AG10803 (cell line): Measurements from ENCODE around the gene KCNA10.

Source experiments
- DNase-seq: peaks from one replicate; pipeline ENCODE4 v3.0.0; 2010; ENCODE audit warnings: low read depth
- H3K4me3 ChIP-seq: 2 replicates; pipeline ENCODE4 v1.5.1; 2011; ENCODE audit warnings: mild to moderate bottlenecking, low read length, control low read depth
- CTCF ChIP-seq: conservative IDR thresholded peaks from 2 replicates; pipeline ENCODE4 v1.5.1; 2011; ENCODE audit warnings: mild to moderate bottlenecking, low read length, control low read depth, inconsistent platforms

The KCNA10 gene

GRCh38 chr1:110485725-110486124, 33.2 kb downstream of the KCNA10 start:
- no peak for DNase-seq
- TF ChIP-seq CTCF: no peak
- H3K4me3 ChIP-seq: no peak overlapping the region

GRCh38 chr1:110484801-110485200, 34.2 kb downstream of the KCNA10 start:
- DNase-seq: no peak
- H3K4me3 ChIP-seq: no peak overlapping the region
- no peak for TF ChIP-seq CTCF

- DNase-seq: no peak
- H3K4me3 ChIP-seq: no peak overlapping the region
- no peak for TF ChIP-seq CTCF
Measured at GRCh38 chr1:110483308-110483685, 35.7 kb downstream of the KCNA10 start.

- DNase-seq: no peak
- no peak overlapping the region for H3K4me3 ChIP-seq
- no peak for TF ChIP-seq CTCF
Measured at GRCh38 chr1:110482662-110483307, 36.2 kb downstream of the KCNA10 start.

- no peak for TF ChIP-seq CTCF
- H3K4me3 ChIP-seq: no peak overlapping the region
- peak; percentile 16 for DNase-seq
Measured at GRCh38 chr1:110481968-110482623, 36.9 kb downstream of the KCNA10 start.

- no peak for TF ChIP-seq CTCF
- H3K4me3 ChIP-seq: no peak overlapping the region
- no peak for DNase-seq
Measured at GRCh38 chr1:110480356-110481096, 38.4 kb downstream of the KCNA10 start.
